Neural progenitor cell (in vitro differentiated cells): ENCODE data around the gene NPB.

Experiments
- EZH2 ChIP-seq: fragments of 200-600 bp; sonication (generic); IDR thresholded peaks from 2 replicates; pipeline ENCODE4 v1.6.1; 2017; ENCODE audit warnings: antibody characterized with exemption, mild to moderate bottlenecking, moderate library complexity
- TF ChIP-seq, protein P1 (sequence below): fragments of 200-600 bp; sonication (generic); IDR thresholded peaks from 2 replicates; pipeline ENCODE4 v1.5.1; 2017; ENCODE audit warnings: antibody characterized with exemption, mild to moderate bottlenecking

DNA sequence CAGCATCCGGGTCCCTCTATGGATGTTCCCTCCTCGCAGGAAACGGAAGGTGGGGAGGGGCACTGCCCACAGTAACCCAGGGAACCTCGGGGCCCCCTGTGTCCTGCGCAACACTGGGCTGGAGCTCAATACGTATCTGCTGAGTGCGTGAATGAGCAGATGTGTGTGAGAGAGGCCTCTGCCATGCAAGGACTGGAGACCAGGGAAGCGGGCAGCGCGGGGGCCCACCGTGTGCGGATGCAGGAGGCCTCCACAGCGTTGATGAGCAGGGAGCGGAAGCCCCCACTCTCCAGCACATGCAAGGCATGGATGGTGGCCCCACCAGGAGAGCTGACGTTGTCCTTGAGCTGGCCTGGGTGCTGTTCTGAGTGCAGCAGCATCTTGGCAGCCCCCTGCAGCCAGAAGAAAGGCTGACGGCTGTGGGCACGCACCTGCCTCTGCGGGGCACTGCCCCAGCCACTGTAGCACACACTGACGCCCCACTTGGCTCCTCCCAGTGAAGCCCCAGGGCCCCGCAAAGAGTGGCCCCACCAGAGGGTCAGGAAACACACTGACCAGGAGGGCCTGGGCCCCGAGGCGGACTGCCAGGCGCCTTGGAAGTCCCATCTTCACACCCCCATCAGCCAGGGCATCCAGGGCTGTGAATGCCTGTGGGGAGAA is 32.2 kb downstream of the NPB start:
- TF ChIP-seq, protein P1, sequence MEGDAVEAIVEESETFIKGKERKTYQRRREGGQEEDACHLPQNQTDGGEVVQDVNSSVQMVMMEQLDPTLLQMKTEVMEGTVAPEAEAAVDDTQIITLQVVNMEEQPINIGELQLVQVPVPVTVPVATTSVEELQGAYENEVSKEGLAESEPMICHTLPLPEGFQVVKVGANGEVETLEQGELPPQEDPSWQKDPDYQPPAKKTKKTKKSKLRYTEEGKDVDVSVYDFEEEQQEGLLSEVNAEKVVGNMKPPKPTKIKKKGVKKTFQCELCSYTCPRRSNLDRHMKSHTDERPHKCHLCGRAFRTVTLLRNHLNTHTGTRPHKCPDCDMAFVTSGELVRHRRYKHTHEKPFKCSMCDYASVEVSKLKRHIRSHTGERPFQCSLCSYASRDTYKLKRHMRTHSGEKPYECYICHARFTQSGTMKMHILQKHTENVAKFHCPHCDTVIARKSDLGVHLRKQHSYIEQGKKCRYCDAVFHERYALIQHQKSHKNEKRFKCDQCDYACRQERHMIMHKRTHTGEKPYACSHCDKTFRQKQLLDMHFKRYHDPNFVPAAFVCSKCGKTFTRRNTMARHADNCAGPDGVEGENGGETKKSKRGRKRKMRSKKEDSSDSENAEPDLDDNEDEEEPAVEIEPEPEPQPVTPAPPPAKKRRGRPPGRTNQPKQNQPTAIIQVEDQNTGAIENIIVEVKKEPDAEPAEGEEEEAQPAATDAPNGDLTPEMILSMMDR, result no peak
- TF ChIP-seq EZH2, result no peak
